Cerebellar nuclear complex (tissue), 1 donor: ENCODE results near the gene ANKRD37.
"Not testable (repeated sequence)": the region's sequence is repeated elsewhere in the genome, so short reads cannot be mapped to it uniquely, and the experiment has no call there.

Experiments
- DNase-seq, 2 experiments: peaks; one replicate each; lab custom pipeline; 2025; lab: John Stamatoyannopoulos, UW

Gene ANKRD37

DNA sequence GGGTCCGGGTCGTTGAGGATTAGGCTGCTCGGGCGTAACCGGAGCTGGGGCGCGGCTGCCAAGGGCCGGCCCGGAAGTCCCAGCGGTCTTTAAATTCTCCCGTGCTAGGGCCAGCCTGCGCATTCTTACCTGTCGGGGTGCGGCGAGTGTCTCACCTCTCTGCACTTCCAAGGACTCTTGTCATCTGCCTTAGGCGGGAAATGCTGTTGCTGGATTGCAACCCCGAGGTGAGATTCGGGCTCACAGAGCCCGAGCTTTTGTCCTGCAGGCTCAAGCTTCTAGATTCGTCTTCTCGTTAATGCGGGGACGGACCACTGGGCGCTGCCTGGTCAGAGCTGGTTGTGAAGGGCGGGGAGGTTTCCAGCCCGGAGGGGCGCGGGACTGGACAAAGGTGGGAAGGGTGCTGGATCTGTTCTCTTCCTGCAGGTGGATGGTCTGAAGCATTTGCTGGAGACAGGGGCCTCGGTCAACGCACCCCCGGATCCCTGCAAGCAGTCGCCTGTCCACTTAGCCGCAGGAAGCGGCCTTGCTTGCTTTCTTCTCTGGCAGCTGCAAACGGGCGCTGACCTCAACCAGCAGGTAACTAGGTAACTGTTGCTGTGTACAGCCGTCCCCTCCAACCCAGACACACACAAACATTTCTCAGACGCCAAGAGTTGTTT lies at the start of gene ANKRD37:
ANKRD37 (plus strand) TSS at position 118 of the 662 bp plus-strand sequence; CDS start at position 201, 83 bp downstream.
- DNase-seq: no peak

DNA sequence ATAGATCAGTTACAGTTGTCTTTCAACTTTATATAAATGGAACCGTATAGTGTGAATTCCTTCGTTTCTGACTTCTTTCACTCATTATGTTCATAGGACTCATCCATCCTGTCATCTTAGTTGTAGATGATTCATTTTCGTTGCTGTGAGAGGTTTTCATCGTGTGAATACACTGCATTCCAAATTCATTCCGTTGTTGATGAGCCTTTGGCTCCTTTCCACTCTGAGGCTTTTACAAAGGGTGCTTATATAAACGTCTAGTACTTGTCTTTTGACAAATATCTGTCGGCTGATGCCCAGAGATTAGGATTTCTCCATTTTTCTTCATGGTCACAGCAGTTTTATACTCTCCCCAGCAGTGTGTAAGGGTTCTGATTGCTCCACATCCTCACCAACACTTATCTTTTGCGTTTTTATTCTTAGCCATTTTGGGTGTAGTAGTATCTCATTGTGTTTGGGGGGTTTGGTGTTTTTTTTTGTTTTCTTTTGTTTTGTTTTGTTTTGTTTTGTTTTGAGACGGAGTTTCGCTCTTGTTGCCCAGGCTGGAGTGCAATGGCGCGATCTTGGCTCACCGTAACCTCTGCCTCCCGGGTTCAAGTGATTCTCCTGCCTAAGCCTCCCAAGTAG lies 49.6 kb upstream of the ANKRD37 start:
- no peak for DNase-seq

DNA sequence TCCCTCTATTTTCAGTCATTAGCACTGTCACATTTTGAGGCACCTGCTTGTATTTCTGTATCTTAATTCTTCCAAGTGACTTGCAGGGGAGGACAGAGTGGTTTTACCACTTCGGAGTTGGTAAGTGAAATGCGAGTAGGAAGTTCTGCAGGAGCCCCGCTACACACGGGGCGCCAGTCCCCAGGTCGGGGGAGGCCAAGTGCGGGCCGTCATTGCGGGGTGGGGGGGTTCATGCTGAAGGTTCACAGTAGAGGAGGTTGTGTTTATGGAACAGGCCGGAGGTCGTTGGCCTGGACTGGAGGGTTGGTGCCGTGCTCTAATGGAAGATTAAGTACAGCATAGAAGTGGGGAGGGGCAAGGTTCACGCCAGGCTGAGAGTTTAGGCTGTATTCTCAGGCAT lies 45.0 kb upstream of the ANKRD37 start:
- no peak for DNase-seq

DNA sequence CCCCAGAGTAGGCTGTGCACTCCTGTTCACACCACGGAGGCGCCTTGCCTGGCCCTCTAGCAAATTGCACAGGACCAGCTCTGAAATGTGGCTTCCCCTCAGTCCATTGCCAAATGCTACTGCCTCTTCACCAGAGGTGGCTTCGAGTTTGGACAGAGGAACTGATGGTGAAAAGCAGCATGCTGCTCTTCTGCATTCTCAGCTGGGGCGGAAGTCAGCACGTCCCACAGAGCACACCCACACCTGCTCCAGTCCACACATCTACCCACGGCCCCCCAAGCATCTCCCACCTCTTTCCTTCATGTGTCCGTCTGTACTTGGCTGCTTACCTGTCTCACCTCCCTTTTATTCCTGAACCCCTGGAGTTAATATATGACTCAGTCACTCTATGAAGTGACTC lies 44.4 kb upstream of the ANKRD37 start:
- DNase-seq: no peak

DNA sequence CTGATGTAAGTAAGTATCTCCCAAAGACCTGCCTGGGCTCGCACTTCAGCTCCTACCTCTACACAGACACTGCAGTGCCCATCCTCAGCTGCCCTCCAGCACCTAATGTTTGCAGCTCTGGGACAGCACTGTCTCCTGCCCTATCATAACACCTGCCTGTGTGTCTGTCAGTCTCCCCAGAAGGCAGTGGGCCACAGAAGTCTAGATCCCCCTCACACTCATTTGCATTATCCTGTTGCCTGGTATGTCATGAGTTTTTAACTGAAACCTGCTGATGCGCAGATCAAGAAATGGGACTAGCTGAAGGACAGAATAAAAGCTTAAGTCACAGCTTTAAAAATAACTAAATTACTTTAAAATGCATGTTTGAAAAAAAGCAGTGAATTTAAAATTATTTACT lies 43.9 kb upstream of the ANKRD37 start:
- no peak for DNase-seq

GRCh38 chr4:185357211-185357610 lies 39.4 kb upstream of the ANKRD37 start:
- DNase-seq: no peak

DNA sequence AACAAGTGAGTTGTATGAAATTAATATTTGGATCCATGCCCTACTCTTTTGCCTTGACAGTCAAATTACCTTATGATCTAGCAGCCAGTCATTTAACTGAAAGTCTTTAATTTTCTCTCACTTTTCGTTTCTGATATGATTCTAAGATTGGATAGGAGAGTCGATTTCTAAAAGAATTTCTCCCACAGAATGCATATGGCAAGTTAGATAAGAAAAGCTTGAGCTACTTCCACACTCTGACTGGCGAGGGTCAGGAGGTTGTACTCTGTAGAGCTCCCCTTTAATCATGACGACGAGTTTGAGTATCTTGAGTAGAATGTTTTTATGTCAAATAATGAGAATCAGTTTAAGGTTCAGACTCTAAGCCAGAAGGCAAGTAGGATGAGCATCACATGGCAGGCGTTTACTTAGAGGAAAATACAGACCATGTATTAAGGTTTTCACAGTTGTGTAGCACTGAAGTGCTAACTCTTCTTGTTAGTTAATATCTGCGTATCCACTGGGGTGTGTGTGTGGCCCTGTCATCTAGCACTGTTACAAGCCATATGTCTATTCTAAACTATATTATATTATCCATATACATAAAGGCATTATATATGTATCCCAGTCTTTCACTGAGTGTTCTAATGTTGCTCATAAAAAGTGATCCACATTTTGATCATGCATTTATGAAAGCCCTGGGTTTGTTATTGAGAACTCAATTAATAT lies 38.8 kb upstream of the ANKRD37 start:
- DNase-seq: no peak

DNA sequence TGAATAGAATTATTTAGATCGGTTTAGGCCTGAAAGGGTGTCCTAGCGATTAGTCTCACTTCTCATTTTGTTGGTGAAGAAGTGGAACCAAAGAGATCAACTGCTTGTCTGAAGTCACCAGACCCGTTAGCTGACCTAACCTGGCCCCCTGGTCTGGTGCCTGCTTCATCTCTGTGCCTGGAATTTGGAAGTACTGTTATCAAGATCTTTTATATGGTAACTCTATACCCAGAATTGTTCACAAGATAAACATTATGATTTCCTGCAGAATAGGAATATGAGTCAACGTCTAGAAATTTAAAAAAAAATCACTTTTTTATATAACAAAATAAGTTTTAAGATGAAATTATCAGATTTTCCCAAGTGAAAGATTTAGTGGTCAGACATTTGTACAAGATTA lies 38.1 kb upstream of the ANKRD37 start:
- no peak for DNase-seq

DNA sequence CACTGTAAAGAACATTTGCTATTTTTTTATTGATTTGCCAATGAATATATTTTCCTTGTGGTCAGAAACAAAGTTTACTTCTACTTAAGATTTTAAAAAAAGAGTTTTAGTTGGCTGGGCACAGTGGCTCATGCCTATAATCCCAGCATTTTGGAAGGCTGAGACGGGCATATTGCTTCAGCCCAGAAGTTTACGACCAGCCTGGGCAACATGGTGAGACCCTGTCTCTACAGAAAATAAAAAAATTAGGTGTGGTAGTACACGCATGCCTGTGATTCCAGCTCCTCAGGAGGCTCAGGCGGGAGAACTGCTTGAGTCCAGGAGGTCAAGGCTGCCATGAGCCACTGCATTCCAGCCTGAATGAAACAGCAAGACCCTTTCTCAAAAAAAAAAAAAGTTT lies 37.7 kb upstream of the ANKRD37 start:
- DNase-seq: no peak

GRCh38 chr4:185359767-185360446 lies 36.7 kb upstream of the ANKRD37 start:
- DNase-seq: no peak

DNA sequence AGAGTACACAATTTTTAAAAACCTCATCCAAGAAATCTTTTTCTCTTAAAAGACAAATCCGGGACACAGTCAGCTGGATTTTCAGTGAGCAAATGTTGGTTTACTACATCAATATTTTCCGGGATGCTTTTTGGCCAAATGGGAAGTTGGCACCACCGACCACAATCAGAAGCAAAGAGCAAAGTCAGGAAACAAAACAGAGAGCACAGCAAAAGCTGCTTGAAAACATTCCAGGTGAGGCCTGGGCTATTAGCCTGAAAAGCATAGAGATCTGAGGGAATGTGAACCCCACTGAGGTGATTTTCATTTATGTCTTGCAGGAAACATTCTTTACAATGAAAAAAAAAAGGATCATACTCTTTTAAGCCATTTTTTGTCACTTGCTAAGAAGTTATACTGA lies 34.8 kb upstream of the ANKRD37 start:
- DNase-seq: no peak

GRCh38 chr4:185362570-185362969 lies 34.1 kb upstream of the ANKRD37 start:
- not testable (repeated sequence) for DNase-seq

GRCh38 chr4:185363251-185363650 lies 33.4 kb upstream of the ANKRD37 start:
- DNase-seq: no peak

DNA sequence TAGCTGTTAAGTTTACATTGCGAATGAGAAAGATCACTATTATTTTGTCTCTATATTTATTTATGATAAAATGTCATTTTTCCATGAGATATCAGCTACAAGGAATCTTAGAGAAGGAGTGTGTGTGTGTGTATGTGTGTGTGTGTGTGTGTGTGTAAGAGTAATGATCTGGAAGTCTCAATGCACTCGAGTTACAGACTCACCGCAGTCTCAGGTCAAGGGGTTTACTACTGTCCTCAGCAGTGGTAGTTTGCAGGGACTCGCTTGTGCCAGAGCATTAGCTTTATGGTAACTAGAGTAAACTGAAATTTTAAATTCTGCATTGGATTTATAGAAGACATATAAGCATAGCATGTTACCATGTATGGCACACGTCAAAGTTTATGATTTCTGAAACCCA lies 31.8 kb upstream of the ANKRD37 start:
- no peak for DNase-seq

GRCh38 chr4:185369731-185370130 lies 26.9 kb upstream of the ANKRD37 start:
- no peak for DNase-seq

GRCh38 chr4:185370268-185370949 lies 26.2 kb upstream of the ANKRD37 start:
- no peak for DNase-seq

GRCh38 chr4:185371702-185372101 lies 24.9 kb upstream of the ANKRD37 start:
- DNase-seq: no peak

DNA sequence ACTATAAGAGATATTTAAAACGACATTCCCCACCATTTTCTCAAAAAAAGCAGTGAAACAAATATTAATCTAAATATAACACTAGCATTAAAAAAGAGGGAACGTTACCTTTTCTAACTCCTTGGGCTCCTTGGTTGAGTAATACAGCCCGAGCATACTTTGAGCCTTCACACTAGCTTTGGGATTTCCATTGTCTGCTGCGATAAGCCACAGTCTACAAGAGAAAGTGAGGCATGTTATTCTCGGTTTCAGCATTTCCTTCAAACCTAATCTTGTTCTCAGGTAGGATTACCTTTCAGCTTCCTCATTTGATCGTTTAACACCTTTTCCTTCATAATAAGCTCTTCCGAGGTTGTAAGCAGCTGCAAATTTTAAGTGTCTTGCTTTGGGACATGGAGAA lies 22.6 kb upstream of the ANKRD37 start:
- DNase-seq: no peak

GRCh38 chr4:185374573-185374972 lies 22.1 kb upstream of the ANKRD37 start:
- DNase-seq: no peak

DNA sequence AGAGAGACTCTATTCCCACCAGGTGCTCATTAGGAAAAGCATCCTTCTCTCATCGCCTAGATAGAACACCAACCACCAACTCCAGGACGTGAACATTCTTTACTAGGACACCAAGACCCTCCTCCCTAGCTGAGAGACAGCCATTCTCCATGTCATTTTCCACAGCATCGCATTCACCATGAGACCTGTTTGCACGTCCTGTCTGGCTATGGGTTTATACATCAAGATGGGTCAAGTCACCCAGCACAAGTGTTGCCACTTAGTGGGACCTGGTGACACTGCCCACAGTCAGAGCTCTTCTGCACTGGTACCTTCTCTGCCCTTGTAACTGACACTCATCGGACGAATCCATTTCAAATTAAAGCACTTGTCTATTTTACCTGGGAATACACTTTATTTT lies 18.4 kb upstream of the ANKRD37 start:
- no peak for DNase-seq

DNA sequence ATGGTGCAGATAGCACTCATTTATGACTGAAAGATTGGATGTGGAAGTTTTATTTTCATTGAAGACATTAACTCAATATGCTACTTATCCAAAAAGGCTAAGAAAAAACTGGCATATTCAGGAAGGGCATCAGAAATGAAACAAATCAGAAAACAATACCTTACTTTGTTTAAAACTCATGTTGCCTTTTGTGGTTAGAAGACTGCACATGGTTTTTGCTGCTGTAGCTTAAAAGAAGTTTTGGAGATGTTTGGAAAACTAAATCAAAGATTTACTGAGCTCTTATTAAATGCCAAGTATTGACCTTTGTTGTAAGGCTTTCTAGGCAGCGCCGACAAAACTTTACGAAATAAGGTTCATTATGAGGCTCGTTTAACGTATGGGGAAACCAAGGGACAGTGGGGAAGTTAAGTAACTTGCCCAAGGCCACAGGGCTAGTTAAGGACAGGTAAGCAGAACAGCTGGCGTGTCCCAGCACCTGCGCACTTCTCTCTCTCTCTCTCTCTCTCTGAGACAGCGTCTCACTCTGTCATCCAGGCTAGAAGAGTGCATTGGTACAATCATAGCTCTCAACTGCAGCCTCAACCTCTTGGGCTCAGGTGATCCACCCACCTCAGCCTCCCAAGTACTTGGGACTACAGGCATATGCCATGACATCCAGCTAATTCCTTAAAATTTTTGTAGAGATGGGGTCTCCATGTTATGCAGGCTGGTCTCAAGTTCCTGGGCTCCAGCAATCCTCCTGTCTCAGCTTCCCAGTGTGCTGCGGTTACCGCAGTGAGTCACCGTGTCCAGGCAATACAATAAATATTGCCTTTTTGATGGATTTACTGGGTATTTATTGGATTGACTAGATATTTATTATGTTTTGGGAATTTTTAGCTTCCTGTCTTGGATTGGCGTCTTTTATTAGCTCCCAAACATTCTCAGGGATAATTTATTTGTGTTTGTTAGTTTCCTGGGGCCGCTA lies 17.0 kb upstream of the ANKRD37 start:
- DNase-seq: no peak
